Transverse colon (tissue), 3 donors: ENCODE data around the gene ANKFN1.

ENCODE experiments used
- POLR2A ChIP-seq: fragments of 450-650 bp; IDR thresholded peaks from one replicate; pipeline ENCODE4 v1.6.1; 2016; ENCODE audit warnings: antibody characterized with exemption, mild to moderate bottlenecking, moderate library complexity
- TF ChIP-seq, protein P1 (sequence below), 5 experiments: fragments of 200-600 bp in 3 of 5; fragments of 450-650 bp in 2 of 5; sonication (generic) in 3 of 5; IDR thresholded peaks; 1 replicate in 2 of 5; 2 replicates in 3 of 5; pipeline ENCODE4 v1.5.1; 2016 to 2017; ENCODE audit warnings: antibody characterized with exemption in 5 of 5, inconsistent platforms in 3 of 5, mild to moderate bottlenecking in 2 of 5, moderate library complexity in 1 of 5

DNA sequence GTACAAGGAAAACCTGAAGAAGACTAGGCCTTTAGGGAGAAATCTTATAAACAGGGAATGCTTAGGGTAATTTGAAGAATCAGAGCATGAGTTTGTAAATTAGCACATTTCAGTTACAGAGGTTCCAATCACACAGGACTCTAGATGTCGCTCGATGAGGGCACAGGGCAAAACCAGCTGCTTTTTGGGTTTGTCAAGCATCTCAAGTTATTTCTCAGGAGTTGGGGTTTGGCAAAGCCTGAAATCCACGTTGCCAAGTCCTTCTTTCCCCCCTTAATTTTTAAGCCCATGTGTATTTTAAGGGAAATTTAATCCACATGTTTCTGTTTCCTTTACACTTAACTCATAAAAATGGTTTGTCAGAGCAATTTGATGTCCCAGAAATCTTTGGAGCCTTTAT lies 146.9 kb downstream of the ANKFN1 start:
- TF ChIP-seq, protein P1, sequence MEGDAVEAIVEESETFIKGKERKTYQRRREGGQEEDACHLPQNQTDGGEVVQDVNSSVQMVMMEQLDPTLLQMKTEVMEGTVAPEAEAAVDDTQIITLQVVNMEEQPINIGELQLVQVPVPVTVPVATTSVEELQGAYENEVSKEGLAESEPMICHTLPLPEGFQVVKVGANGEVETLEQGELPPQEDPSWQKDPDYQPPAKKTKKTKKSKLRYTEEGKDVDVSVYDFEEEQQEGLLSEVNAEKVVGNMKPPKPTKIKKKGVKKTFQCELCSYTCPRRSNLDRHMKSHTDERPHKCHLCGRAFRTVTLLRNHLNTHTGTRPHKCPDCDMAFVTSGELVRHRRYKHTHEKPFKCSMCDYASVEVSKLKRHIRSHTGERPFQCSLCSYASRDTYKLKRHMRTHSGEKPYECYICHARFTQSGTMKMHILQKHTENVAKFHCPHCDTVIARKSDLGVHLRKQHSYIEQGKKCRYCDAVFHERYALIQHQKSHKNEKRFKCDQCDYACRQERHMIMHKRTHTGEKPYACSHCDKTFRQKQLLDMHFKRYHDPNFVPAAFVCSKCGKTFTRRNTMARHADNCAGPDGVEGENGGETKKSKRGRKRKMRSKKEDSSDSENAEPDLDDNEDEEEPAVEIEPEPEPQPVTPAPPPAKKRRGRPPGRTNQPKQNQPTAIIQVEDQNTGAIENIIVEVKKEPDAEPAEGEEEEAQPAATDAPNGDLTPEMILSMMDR (IDR thresholded peaks at IDR 0.05), result no peak
- TF ChIP-seq POLR2A, result no peak
